HK-2 (cell line): ENCODE measurements around the gene DUS1L.
"Not testable (repeated sequence)": the region's sequence is repeated elsewhere in the genome, so short reads cannot be mapped to it uniquely, and the experiment has no call there.

Source experiments
- DNase-seq: peaks from one replicate; pipeline ENCODE4 v3.0.0-alpha.2; 2018; ENCODE audit not compliant: unreplicated experiment

Gene DUS1L

GRCh38 chr17:82039695-82040299 is 25.8 kb downstream of the DUS1L start:
- DNase-seq: no peak

DNA sequence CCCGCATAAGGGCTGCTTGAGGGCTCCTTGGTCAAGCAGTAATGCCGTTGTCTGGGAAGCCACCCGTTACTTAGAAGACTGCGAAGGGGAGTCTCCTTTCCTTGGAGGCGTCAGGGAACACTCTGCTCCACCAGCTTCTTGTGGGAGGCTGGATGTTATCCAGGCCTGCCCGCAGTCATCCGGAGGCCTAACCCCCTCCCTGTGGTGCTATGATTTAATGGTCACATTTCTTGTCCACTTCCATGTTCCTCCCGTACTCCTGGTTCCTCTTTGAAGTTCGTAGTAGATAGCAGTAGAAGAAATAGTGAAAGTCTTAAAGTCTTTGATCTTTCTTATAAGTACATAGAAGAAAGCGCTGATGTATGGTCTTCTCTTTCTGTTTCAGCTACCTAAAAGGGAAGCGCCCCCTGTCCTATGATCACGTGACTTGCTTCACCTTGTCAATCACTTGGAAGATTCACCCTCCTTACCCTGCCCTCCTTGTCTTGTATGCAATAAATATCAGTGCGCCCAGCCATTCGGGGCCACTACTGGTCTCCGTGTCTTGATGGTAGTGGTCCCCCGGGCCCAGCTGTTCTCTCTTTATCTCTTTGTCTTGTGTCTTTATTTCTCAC is 26.7 kb downstream of the DUS1L start:
- not testable (repeated sequence) for DNase-seq

DNA sequence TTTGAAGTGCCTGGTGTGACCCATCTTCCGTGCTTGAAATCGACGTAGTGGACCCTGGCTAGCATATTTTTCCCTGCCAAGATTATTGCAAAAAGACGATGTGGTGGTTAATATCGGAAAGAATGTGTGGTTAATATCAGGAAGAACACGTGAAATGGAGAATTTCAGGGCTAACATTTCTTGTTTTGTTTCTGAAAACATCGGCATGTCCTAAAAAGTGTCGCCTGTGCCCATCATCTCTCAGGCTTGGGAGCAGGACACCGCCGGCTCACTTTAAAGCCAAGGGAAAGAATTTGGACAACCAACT is 27.8 kb downstream of the DUS1L start:
- no peak for DNase-seq

DNA sequence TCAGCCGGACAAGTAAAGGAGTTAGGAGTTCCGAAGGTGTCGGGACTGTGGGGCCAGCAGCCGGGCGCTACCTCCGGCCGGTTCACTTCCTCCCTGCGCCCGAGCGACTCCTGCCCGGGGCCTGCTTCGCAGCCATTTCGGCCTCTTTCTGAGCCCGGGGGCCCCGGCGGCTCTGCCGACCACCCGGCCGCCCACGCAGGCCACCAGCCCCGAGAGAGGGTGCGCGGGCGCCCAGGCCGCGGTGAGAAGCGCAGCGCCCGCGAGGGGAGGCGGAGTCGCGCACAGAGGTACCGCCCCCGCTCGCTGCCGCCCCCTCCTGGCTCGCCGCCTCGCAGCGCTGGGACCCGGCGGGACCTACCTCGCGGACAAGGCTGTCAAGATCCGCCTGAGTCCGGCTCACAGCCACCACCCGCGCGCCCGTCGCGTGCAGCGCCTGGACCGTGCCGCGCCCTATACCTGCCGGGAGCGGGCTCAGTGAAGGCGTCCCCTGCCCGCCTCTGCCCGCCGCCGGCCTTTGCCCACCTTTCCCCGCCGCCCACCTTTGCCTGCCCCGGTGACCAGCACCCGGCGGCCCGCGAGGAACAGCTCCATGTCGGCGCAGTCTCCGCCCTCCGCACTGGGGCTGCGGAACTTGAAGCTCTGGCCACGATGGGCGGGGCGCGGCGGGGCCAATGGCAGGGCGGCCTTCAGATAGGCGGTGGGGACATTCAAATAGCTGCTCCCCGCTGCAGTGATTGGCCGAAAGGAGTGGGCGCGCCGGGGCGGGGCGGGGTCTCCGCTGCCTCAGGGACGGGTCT is 28.3 kb downstream of the DUS1L start, which contains the start of gene DCXR:
DCXR (minus strand) TSS at position 606 of the 797 bp plus-strand sequence; CDS start at position 591, 15 bp downstream.
- peak; percentile 96 for DNase-seq

GRCh38 chr17:82036634-82037091 is 28.9 kb downstream of the DUS1L start:
- DNase-seq: no peak

- DNase-seq: no peak
These were observed 29.5 kb downstream of the DUS1L start for GRCh38 chr17:82035956-82036633.

DNA sequence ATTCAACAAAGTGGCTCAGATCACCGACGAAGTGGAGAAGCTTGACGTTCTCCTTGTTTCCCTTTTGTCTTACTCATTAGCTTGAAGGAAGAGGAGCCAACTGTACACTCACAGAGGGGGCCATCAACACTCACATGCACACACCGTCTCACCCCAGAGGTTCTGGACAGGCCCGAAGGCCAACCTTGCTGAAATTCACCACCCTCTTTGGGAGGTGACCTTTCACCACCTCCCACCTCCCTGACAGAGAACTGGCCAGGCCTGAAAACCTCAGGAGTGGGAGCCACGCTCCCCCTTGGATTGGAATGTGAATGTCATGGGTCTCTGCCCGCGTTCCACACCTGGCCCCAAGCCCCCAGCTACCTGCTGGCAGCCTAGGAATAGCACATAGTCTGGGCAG is 30.1 kb downstream of the DUS1L start:
- DNase-seq: no peak

DNA sequence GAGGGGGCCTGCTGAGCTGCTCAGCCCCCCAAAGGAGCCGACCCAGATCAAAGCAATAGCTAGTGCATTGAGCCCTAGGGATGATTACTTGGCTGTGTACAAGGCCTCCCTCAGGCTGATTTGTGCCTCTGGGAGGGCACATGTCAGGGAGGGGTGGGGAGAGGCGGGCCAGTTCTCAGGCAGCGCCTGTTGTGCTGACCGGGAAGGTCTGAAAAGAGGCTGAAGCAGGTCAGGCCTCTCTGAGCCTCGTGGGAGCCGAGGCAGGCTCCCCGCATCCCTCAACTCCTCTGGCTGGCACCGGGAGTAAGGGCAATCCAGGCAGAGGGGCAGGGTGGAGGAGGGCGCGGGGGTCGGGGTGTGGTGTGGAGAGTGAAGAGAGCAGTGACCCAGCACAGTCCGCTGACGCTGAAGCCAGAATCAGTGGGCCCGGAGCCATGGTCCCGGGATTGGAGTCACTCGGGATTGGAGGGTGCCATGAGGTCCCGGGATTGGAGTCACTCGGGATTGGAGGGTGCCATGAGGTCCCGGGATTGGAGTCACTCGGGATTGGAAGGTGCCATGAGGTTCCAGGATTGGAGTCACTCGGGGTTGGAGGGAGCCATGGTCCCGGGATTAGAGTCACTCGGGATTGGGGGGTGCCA is 31.1 kb downstream of the DUS1L start:
- DNase-seq: no peak

GRCh38 chr17:82033359-82034085 is 32.1 kb downstream of the DUS1L start:
- DNase-seq: no peak

DNA sequence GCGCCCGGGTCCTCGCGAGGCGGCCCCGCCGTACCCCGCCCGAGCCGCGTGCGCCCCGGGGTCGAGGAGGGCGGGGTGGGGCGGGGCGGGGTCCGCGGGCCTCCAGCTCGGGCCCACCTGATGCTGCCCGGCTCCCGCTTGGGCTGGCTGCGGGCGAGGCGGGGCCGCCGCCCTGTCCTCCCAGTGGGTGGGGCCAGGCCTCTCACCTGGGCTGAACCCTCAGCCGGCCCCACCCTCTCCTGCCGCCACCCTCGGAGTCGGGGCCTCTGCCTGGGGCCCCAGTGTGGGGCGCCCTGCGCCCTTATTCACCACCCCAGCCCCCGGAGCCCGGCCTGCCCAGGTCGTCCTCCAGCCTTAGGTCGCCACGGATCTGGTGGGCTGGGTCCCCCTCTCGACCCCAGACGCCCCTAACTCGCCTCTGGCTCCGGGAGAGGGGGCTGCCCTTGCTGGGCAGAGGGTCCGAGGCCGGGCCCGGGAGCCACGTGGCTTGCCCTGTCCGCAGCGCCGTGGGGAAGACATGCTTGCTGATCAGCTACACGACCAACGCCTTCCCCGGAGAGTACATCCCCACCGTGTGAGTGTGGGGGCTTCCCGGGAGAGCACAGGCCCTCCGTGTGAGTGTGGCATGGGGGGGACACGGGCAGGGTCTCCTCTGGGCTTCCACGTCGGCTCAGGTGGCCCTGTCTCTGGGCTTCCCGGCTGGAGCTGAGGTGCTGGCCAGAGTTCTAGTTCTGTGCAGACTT is 33.5 kb downstream of the DUS1L start:
- no peak for DNase-seq

- DNase-seq: no peak
These were observed 34.2 kb downstream of the DUS1L start, which contains the start of gene RAC3 for GRCh38 chr17:82031303-82031884. RAC3 (plus strand) TSS chr17:82031678; CDS start chr17:82031762, 84 bp downstream.

- peak; percentile 91 for DNase-seq
These were observed 34.9 kb downstream of the DUS1L start for GRCh38 chr17:82030470-82031302.

- no peak for DNase-seq
These were observed 35.6 kb downstream of the DUS1L start for GRCh38 chr17:82029990-82030469.

DNA sequence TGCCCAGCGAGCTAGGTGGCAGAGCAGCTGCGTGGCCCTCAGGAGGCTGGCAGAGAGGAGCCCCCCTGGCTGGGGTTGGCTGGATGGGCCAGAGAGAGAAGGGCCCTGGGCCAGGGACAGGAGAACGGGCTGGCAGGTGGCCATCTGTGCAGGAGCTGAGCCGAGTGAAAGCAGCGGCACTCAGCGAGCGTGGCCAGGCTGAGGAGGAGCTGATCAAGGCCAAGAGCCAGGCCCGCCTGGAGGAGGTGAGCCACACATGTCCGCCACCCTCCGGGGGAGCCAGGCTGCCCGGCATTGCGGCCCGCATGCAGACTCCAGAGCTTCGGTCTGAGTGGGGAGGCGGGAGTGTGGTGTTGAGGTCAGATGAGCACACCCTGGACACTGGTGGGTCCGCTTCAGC is 36.2 kb downstream of the DUS1L start:
- DNase-seq: no peak

DNA sequence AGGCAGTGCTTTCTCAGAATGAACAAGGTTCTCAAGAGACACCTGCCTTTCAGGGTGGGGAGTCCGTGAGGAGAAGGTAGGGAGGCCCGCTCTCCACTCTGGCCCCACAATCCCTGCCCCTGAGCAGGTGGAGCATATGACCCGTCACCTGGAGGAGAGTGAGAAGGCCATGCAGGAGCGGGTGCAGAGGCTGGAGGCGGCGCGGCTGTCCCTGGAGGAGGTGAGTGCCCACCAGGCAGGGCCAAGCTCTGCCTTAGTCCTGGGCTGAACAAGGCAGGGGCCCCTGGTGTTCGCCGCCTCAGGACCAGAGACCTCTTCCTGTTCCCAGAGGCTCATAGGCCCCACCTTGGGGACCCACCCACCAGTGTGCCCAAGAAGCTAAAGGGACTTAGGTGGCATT is 36.6 kb downstream of the DUS1L start:
- no peak for DNase-seq

- no peak for DNase-seq
These were observed 37.4 kb downstream of the DUS1L start for GRCh38 chr17:82028246-82028645.

- DNase-seq: no peak
These were observed 40.0 kb downstream of the DUS1L start for GRCh38 chr17:82025401-82026107.

GRCh38 chr17:82024859-82025258 is 40.7 kb downstream of the DUS1L start:
- DNase-seq: no peak
